ENCODE measurements around the gene PTPN22.
"Not testable (repeated sequence)": the region's sequence is repeated elsewhere in the genome, so short reads cannot be mapped to it uniquely, and the experiment has no call there.

PTPN22 gene

DNA sequence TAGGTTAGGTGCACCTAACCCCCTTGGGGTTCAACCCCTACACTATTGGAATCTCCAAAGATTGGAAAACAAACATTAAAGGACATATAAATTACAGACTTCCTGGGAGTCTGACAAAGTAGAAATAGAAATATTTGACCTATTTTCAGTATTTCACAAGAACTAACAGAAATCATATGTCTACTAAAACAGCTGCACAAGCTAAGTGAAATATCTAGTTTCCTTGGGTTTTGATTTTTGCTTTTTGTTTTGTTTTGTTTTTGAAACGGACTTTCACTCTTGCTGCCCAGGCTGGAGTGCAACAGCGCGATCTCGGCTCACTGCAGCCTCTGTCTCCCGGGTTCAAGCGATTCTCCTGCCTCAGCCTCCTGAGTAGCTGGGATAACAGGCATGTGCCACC is 18.8 kb downstream of the PTPN22 start:
- DNase-seq (ENCODE audit: low read depth in 3 of 3), result not testable (repeated sequence)

DNA sequence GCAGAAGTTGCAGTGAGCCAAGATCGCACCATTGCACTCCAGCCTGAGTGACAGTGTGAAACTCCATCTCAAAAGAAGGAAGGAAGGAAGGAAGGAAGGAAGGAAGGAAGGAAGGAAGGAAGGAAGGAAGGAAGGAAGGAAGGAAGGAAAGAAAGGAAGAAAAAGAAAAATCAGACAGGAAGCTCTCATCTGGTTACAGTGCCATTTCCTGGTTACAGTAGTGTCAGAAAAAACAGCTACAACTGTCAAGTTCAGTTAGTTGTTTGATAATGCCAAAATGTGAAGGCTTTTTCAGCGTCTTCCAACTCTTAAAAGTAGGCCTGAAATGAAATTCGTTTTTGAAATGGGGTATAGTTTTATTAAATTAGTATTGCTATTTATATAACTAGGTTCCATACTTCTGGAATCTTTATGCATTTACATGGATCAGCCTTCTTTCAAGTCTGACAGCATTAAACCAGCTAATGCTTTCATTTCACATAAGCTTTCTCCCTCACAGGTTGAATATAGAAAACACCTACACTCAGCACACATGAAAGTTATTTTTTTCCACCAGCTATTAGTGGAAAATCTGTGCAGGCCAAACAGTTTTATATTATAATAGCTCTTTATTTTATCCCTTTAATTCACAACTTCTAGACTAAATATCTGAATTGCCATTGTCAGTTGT is 21.2 kb downstream of the PTPN22 start:
- no peak for DNase-seq (ENCODE audit: low read depth in 3 of 3)

DNA sequence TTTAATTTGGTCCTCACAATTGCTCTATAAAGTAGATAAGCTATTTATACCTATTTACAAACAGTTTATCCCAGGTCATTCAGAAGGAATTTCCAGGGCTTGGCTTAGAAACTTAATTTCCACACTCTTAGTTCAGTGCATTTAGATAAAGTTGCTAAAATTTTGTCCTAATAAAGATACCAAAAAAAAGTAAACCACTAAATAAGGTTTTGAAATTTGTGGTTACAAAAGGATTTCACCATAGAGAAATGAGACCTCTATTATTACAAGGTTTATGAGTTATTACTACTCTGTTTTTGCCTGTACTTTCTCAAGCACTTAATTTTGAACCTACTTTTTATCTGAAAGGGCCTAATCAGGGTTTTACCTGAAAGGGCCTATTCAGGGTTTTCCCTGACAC is 22.4 kb downstream of the PTPN22 start:
- no peak for DNase-seq (ENCODE audit: low read depth in 3 of 3)

DNA sequence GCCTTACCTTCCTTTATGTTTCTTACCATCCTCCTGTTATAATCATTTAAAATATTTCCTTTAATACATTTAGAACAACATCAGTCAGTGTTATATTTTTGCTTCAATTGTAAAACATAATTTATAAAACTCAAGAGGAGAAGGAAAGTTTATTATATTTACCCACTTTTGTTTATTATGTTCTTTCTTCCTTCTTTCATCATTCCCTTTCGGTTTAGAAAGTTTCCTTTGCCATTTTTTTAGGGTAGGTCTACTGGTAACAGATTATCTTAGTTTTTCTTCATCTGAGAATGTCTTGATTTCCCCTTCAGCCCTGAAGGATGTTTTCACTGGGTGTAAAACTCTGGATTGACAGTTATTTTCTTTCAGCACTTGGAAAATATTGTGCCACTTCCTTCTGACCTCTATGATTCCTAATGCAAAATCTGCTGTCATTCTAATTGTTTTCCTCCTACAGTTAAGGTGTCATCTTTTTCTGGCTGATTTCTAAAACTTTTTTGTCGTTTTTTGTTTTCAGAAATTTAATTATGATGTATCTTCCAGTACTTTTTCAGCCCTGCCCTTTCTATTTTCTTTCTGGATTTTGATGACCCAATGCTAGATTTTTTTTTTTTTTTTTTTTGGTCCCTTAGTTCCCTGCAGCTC is 25.0 kb downstream of the PTPN22 start:
- no peak for DNase-seq (ENCODE audit: low read depth in 3 of 3)

DNA sequence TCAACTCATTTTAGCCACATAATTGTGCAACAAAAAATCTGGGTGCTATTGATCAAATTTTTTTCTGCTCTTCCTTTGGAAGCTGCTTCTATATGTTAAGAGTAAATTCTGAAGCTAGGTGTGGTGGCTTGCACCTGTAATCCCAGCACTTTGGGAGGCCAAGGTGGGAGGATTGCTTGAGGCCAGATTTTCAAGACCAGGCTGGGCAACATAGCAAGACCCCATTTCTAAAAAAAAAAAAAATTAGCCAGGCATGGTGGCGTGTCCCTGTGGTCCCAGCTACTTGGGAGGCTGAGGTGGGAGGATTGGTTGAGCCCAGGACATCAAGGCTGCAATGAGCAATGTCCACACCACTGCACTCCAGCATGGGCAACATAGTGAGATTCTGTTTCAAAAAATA is 35.0 kb downstream of the PTPN22 start:
- DNase-seq (ENCODE audit: low read depth in 3 of 3), result no peak

DNA sequence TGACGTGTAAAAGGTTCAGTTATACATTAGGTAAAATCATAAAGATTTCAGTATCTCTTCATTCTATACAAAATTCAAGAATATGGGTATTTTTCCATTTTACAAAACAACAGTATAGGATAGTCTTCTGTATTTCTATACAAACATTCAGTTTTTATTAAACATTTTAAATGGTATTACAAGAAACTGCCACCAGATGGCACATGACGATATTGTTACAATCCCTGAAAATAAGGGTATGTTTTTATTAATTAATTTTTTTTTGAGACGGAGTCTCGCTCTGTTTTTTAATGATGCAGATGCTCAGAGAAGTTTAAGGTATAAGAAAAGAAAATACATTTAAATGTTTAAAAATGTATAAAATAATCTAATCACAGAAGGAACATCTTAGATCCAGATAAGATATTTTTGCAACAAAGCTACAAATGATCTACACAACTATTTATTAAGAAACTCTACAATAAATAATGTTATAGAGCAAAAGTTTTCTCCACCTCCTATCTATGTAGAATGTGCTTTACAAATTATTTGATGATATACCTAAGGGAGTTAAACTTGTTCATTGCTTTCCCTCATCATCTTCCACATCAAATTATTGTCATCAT is 35.7 kb downstream of the PTPN22 start:
- DNase-seq (ENCODE audit: low read depth in 3 of 3), result peak in 1 of 3 experiments; percentile 10

DNA sequence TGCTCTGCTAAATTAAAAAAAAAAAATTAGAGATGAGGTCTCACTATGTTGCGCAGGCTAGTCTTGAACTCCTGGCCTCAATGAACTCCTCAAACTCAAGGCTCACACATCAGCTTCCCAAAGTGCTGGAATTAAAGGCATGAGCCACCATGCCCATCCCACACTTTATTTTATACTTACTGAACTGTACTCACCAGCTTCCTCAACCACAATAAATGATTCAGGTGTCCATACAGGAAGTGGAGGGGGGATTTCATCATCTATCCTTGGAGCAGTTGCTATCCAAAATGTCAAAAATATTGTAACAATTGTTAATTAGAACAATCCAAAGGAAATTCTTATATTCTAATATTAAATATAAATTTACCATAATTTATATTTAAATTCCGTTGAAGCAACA is 36.8 kb downstream of the PTPN22 start:
- no peak for DNase-seq (ENCODE audit: low read depth in 3 of 3)

DNA sequence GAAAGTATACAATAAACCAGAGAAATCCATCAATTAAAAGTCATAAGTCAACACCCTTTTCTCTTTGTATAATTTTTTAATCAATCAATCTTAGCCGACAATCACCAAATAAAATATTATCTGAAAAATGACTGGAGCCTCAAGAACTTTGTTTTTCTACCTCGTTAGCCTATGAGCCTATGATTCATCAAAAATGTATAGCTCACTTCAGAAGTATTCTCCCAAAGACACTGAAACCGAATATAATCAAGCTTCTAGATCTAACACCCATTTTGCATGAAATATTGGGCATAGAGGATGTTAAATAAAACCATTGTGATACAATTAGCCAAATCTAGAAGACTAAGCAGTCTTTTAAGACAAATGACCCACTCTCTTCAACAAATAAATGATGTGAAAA is 41.5 kb downstream of the PTPN22 start:
- DNase-seq (ENCODE audit: low read depth in 3 of 3), result no peak

DNA sequence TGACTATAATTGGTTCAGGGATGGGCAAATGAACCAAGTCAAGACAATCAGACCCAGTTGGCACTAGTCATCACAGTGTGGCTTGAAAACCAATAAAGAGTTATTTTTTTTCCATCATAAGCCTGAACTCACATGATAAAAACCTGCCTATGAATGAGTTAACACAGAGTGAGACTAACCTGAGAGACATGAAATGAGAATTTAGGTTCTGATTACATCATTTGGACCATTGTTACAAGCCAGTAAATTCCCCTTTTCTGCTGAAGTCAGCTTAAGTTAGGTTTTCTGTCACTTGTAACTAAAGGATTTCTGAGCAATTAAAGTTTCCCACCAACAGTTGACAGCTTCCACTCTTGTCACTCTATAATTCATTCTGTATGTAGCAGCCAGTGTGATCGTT is 49.6 kb downstream of the PTPN22 start:
- no peak for DNase-seq (ENCODE audit: low read depth in 3 of 3)

DNA sequence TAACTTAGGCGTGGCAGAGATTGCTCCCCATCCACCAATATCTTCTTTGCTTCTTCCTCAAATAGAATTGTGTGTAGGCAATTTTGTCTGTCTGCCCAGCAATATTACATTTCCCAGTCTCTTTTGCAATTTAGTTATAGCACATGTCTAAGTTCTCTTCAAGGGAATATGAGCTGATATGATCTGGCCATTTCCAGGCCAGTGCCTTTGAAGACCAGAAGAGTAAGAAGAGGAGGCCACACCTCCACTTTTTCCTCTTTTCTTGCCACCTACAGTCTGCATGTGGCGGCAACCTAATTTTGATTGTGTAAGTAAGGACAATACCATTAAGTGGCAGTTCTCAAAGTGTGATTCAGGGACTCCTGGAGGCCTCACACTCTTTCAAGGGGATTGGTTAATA is 52.9 kb downstream of the PTPN22 start:
- DNase-seq (ENCODE audit: low read depth in 3 of 3), result no peak

DNA sequence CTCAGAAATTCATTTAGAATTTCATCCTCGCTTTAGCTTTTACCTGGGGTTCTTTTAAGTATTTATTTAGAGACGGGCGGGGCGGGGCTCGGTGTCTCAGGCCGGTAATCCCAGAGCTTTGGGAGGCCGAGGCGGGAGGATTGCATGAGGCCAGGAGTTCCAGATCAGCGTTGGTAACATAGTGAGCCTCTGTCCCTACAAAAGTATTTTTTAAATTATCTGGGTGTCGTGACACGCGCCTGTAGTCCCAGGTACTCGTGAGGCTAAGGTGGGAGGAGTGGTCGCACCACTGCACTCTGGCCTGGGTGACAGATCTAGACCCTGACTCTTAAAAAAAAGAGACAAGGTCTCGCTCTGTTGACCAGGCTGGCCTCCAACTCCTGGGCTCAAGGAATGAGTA is 58.3 kb downstream of the PTPN22 start:
- no peak for DNase-seq (ENCODE audit: low read depth in 3 of 3)

DNA sequence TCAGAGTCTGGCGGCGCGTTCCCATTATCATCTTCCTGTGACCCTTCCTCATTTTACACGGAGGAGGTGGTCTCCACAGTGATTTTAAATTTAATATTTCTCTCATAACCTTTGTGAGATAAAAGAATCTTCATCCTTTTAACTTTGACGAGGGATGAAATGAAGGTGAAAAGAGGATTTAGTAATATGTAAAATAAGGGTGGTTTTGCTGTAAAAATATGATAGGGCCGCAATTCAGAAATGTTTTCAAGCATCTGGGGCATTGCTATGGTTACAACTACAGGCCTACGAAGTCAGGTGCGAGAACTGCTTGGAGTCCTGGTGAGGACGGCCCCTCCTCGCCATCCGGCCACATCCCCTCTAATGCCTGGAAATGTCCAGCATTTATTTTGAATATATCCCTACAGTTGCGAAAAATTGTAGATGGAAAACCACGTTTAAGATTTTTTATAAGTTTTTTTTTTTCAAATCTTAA is 58.8 kb downstream of the PTPN22 start:
- no peak for DNase-seq (ENCODE audit: low read depth in 3 of 3)

DNA sequence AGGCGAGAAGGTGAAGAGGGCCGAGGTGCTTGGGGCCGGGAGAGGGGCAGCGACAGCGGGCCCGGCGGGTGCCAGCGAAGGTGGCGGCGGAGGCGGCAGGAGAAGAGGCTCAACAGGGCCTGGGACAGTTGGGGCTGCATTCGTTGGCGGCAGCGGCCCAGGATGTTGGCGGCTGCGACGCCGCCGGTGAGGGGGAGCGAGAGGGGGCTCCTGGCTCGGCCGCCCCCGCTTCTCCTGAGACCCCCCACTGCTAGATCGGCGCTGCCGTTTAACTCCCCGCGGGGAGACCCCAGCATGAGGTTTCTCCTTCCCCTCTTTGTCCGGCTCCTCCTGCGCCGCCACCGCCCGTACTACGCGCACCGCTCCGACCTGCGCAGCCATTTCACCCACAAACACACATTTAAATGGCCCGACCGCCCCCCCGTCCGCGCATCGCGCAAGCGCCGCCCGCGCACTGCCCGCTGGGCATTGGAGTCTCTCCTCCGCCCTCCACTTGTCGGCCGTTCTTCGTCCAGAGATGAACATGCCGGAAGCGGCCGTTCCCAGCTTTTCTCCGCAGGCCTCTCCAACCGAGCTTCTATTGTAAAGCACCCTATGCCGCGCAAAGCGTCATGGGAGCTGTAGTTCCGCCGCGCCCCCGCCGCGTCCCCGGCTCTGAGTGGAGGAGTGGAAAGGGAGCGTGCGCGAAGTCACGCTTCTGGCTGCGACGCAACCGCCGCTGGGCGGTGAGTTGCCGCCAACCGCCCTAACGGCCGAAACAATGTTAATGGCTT is 59.4 kb downstream of the PTPN22 start, which contains the start of gene RSBN1:
TSS of gene RSBN1 (minus strand) at position 589 of the 773 bp plus-strand sequence. CDS start at position 525, 64 bp downstream.
- DNase-seq (ENCODE audit: low read depth in 3 of 3), result peak; percentile 90 to 95 (median 95)

DNA sequence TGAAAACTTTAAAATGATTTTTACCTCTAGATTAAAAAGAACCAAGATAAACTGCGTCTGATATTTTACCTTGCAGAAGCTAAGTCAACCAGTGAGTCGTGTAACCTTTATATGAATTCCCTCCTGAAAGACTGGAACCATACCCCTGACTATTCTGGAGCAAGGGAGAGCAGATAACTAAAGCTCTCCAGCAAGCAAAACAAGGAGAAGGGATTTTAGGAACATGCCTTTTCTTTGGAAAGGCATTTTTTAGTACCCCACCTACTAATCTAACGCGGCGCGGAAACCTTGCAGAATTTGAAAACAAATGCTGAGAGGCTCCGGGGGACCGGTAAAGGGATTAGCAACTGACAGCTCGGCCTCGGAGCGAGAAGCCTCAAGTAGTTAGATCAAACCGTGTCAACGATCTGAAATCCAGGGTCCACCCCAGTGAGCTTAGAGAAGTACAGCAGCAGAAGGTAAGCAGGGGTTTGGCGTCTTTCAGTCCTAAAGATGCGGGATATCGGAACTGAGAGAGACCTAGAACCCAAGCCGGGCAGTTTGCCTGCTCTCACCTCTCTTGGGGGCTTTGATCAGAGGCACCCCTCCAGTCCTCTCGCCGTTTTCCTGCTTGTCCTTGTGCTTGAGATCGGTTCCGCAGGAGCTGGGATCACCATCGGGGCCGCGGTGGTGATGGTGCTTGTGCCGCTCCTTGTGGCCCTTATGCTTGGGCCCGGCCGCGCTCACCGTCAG is 60.2 kb downstream of the PTPN22 start:
- DNase-seq (ENCODE audit: low read depth in 3 of 3), result peak in 2 of 3 experiments; percentile 1 to 4

DNA sequence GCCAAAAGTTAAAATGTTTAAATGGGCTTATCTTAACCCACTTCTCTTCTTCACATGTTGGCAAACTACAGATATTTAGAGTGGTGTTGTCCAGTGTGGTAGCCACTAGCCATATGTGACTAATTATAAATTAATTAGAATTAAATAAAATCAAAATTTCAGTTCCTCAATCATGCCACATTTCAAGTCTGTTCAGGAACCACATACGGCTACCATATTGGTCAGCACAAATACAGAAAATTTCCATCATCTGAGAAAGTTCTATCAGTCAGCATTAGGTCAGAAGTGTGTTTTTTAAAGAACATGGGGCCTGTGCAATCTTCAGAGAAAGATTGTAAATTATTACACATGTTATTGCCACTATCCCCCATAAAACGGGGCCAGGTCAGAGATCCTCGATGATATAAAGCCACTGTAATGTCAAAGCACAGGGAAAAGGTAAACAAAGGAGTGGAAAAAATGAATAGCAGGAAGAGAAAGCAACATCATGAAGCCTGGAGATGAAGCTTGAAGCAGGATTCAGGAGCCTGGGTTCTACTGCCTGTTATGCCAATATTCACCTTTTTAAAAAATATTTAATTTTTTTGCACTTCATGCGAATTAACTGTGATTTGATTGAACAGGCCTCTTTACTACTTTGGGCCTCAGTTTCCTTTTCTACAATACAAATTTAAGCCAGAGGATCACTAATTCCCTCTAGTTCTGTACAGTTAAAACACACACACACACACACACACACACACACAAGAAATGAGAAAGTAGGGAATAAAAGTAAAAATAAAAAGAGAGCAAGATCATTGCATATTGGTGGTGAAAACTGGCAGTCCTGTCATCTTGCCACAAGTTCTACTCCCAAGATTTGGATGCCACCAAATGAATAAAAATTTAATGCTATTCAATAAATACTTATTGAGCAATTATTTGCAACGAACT is 61.6 kb downstream of the PTPN22 start:
- DNase-seq (ENCODE audit: low read depth in 3 of 3), result no peak

DNA sequence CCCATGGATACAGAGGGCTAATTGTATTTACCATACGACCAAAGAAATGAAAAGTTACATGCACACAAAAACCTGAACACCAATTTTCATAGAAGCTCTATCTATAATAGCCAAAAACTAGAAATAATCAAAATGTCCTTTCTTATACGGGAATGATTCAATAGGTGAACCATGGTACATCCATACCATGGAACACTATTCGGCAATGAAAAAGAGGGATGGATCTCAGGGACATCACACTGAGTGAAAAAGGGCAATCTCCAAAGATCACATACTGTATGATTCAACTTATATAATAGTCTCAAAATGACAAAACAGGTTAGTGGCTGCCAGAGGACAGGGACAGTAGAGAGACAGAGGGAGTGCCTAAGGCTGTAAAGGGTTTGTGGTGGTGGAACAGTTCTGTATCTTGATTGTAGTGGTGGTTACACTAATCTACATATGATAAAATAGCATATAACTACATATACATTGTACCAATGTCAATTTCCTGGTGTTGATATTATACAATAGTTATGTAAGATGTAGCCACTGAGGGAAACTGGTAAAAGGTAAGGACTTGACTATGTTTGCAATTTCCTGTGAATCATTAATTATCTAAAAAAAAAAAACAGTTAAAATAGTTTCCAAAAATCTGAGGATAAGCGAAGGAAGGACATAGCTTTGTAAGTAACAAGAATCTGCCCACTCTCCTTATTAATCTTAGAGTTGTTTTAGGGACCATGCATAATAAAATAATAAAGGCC is 62.9 kb downstream of the PTPN22 start:
- no peak for DNase-seq (ENCODE audit: low read depth in 3 of 3)

DNA sequence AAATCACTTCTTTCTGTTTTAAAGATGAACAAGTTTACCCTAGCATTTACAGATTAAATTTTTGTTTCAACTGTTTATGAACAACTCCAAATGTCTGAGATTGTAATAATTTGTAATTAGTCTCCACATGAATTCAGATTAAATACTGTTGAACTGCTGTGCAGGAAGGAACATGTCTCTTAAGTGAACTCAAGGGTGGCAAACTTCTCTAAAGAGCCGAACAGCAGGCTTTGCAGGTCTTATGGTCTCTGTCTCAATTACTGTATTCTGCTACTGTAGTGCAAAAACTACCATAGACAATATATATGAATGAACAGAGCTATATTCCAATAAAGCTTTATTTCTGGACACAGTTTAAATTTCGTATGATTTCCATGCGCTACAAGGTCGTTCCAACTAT is 65.9 kb downstream of the PTPN22 start:
- DNase-seq (ENCODE audit: low read depth in 3 of 3), result no peak

DNA sequence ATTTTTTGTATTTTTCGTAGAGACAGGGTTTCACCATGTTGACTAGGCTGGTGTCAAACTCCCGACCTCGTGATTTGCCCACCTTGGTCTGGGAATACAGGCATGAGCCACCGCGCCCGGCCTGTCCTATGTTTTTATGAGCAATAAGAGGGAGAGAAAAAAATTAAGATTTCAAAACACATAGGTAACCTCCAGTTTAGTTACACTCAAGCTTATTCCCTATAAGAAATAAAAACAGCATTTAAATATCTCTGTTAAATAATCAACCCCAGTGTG is 66.3 kb downstream of the PTPN22 start:
- DNase-seq (ENCODE audit: low read depth in 3 of 3), result no peak

DNA sequence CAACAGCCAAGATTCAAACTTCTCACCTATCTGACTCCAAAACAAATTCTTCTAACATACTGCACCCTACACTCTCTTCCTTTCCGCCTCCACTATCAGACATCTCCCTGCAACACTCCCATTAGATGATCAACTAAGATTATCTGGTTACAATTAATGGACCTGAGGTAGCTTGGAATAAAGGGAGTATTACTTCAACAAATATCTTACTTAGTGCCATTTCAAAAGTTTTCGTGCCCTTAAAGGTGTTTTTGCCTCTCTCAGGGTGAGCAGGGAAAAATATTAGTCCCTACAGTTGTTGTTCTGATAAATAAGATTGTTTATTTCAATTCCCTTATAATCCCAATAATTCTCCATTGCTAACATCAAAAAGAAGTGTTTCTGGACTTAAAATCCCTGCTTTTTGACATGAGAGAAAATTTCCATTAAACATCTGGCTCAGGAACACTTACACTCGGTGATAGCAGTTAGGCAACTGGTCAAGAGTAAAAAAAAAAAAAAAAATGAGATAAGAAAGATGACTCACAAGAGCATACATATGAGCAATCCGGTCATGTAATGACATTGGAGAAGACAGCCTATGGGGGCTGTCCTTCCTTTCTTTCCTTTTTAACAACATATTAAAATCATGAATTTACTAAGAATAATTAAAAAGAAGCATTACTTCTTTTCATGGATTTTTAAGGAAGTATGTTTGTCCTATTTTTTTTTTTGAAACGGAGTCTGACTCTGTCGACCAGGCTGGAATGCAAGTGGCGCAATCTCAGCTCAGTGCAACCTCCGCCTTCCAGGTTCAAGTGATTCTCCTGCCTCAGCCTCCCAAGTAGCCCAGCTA is 66.9 kb downstream of the PTPN22 start:
- DNase-seq (ENCODE audit: low read depth in 3 of 3), result no peak

All from stimulated activated CD4-positive, alpha-beta T cell treated with anti-CD3 and anti-CD28 coated beads, TNF-alpha, amount 100 ng/mL, for 4 hours (primary cell).